GM18858 (cell line): ENCODE measurements around the gene SLC22A3.
"Not testable (repeated sequence)": the region's sequence is repeated elsewhere in the genome, so short reads cannot be mapped to it uniquely, and the experiment has no call there.

ENCODE experiments used
- ATAC-seq: cut with Tn5 transposase; IDR thresholded peaks from one replicate; pipeline ENCODE4 v1.9.1; 2021; ENCODE audit not compliant: unreplicated experiment

SLC22A3 gene

GRCh38 chr6:160348223-160349019, at the start of gene SLC22A3:
SLC22A3 (plus strand) TSS chr6:160348378; CDS start chr6:160348420, 42 bp downstream.
- ATAC-seq, result no peak

- no peak for ATAC-seq
These were observed 48.6 kb upstream of the SLC22A3 start for GRCh38 chr6:160299559-160299958.

GRCh38 chr6:160300076-160300695, 48.0 kb upstream of the SLC22A3 start:
- ATAC-seq, result no peak

- ATAC-seq, result no peak
These were observed 46.8 kb upstream of the SLC22A3 start for GRCh38 chr6:160301339-160301738.

GRCh38 chr6:160302431-160303082, 45.6 kb upstream of the SLC22A3 start:
- not testable (repeated sequence) for ATAC-seq

- ATAC-seq, result no peak
These were observed 44.4 kb upstream of the SLC22A3 start for GRCh38 chr6:160303806-160304205.

GRCh38 chr6:160305926-160306713, 42.1 kb upstream of the SLC22A3 start:
- no peak for ATAC-seq

GRCh38 chr6:160309718-160310117, 38.5 kb upstream of the SLC22A3 start:
- ATAC-seq, result no peak

GRCh38 chr6:160312900-160313299, 35.3 kb upstream of the SLC22A3 start:
- no peak for ATAC-seq

GRCh38 chr6:160315310-160315709, 32.9 kb upstream of the SLC22A3 start:
- ATAC-seq, result no peak

- no peak for ATAC-seq
These were observed 31.9 kb upstream of the SLC22A3 start for GRCh38 chr6:160316261-160316660.

- ATAC-seq, result no peak
These were observed 28.9 kb upstream of the SLC22A3 start for GRCh38 chr6:160319246-160319645.

GRCh38 chr6:160321729-160322505, 26.3 kb upstream of the SLC22A3 start:
- no peak for ATAC-seq

- ATAC-seq, result no peak
These were observed 20.2 kb upstream of the SLC22A3 start for GRCh38 chr6:160327981-160328380.

GRCh38 chr6:160328447-160328846, 19.7 kb upstream of the SLC22A3 start:
- ATAC-seq, result no peak

GRCh38 chr6:160329188-160329587, 19.0 kb upstream of the SLC22A3 start:
- ATAC-seq, result no peak

GRCh38 chr6:160330619-160331018, 17.6 kb upstream of the SLC22A3 start:
- ATAC-seq, result no peak

- ATAC-seq, result no peak
These were observed 17.0 kb upstream of the SLC22A3 start for GRCh38 chr6:160331204-160331603.

GRCh38 chr6:160331753-160332152, 16.4 kb upstream of the SLC22A3 start:
- ATAC-seq, result no peak

- ATAC-seq, result no peak
These were observed 15.1 kb upstream of the SLC22A3 start for GRCh38 chr6:160333101-160333500.
